Esophagus muscularis mucosa (tissue), 4 donors: ENCODE results near the gene BUB1B.

Experiments
- CTCF ChIP-seq, 3 experiments: fragments of 200-600 bp in 2 of 3; fragments of 450-650 bp in 1 of 3; sonication (generic) in 2 of 3; IDR thresholded peaks; one replicate each; pipeline ENCODE4 v1.5.1; 2017 to 2019; ENCODE audit warnings: antibody characterized with exemption in 3 of 3, mild to moderate bottlenecking in 2 of 3, moderate library complexity in 1 of 3
- EP300 ChIP-seq: sonication (generic); formaldehyde crosslinking; IDR thresholded peaks from one replicate; pipeline ENCODE4 v1.6.1; 2017; ENCODE audit warnings: antibody characterized with exemption
- POLR2A ChIP-seq: fragments of 450-650 bp; IDR thresholded peaks from one replicate; pipeline ENCODE4 v1.6.1; 2017; ENCODE audit warnings: antibody characterized with exemption, moderate library complexity, mild to moderate bottlenecking, low read depth
- POLR2AphosphoS5 ChIP-seq, 2 donors: sonication (generic); formaldehyde crosslinking; IDR thresholded peaks; one replicate each; pipeline ENCODE4 v1.6.1; 2017; ENCODE audit warnings: antibody characterized with exemption in 2 of 2

DNA sequence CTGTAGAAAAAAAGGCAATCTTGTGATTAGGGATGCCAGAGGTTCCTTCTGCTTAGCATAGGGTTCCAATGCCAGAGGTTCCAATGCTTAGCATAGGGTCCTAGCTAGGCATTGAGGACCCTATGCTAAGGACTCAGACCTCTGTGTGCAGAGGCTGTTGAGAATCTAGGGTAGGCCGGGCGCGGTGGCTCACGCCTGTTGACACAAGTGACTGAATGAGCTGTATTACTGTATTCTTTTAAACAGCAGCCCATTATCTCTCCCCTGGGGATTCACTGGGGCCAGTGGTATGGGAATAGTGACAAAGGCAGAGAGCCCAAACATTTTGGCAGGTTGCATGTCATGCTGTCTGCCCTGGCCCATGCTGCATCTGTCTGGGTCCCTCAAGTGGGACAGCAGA, 94.2 kb downstream of the BUB1B start:
- TF ChIP-seq POLR2AphosphoS5 (IDR thresholded peaks at IDR 0.05) (no peak), CTCF (IDR thresholded peaks at IDR 0.05) (no peak), EP300 (no peak), POLR2A (no peak)
